ENCODE data around the gene AGAP3. TPM values are rescaled to one million over a fixed set of nuclear protein-coding genes. Genes with fewer than 3 reads are reported as not detected.

The AGAP3 gene
- total and polyA plus RNA-seq, 2 donors: 25.5 to 77.0 TPM

- DNase-seq (ENCODE audit: extremely low spot score): no peak
- whole genome bisulfite sequencing: 59% methylated on average over 33 of the region's 33 CpGs
These were observed 24.8 kb upstream of the AGAP3 start for GRCh38 chr7:151061213-151062110.

GRCh38 chr7:151062111-151062398 is 24.2 kb upstream of the AGAP3 start:
- Histone ChIP-seq H3K27ac (ENCODE audit: low read depth) (no peak overlapping the region), H3K36me3 (ENCODE audit: insufficient read depth) (peaks cover 5% of the 10 kb centered on the region), H3K4me3 (ENCODE audit: low read depth, low read length) (no peak overlapping the region), H3K4me1 (ENCODE audit: insufficient read depth) (no peaks in the 10 kb centered on the region)
- WGBS: 66% methylated on average over 11 of the region's 11 CpGs
- no peak for DNase-seq (ENCODE audit: extremely low spot score)

More at GRCh38 chr7:151061213-151062110, 24.8 kb upstream of the AGAP3 start:
- Histone ChIP-seq H3K27ac (ENCODE audit: low read depth) (no peak overlapping the region), H3K4me1 (ENCODE audit: insufficient read depth) (no peaks in the 10 kb centered on the region), H3K36me3 (ENCODE audit: insufficient read depth) (peaks cover 5% of the 10 kb centered on the region), H3K4me3 (ENCODE audit: low read depth, low read length) (no peak overlapping the region)

GRCh38 chr7:151062399-151063211 is 23.7 kb upstream of the AGAP3 start:
- H3K27ac ChIP-seq (ENCODE audit: low read depth): no peak overlapping the region
- H3K36me3 ChIP-seq (ENCODE audit: insufficient read depth): peaks cover 5% of the 10 kb centered on the region
- WGBS: 39% methylated on average over 43 of the region's 43 CpGs
- no peak for DNase-seq (ENCODE audit: extremely low spot score)
- no peak overlapping the region for H3K4me3 ChIP-seq (ENCODE audit: low read depth, low read length)
- no peaks in the 10 kb centered on the region for H3K4me1 ChIP-seq (ENCODE audit: insufficient read depth)

GRCh38 chr7:151063212-151063561 is 23.1 kb upstream of the AGAP3 start:
- Histone ChIP-seq H3K36me3 (ENCODE audit: insufficient read depth) (peaks cover 5% of the 10 kb centered on the region), H3K27ac (ENCODE audit: low read depth) (no peak overlapping the region), H3K4me3 (ENCODE audit: low read depth, low read length) (no peak overlapping the region), H3K4me1 (ENCODE audit: insufficient read depth) (no peaks in the 10 kb centered on the region)
- WGBS: 29% methylated on average over 11 of the region's 11 CpGs
- DNase-seq (ENCODE audit: extremely low spot score): no peak

GRCh38 chr7:151064454-151064853 is 21.8 kb upstream of the AGAP3 start:
- peaks cover 5% of the 10 kb centered on the region for H3K36me3 ChIP-seq (ENCODE audit: insufficient read depth)
- H3K4me1 ChIP-seq (ENCODE audit: insufficient read depth): no peaks in the 10 kb centered on the region
- DNase-seq (ENCODE audit: extremely low spot score): no peak
- H3K27ac ChIP-seq (ENCODE audit: low read depth): no peak overlapping the region
- 97% methylated on average over 18 of the region's 18 CpGs for WGBS
- H3K4me3 ChIP-seq (ENCODE audit: low read depth, low read length): no peak overlapping the region

- no peak overlapping the region for H3K27ac ChIP-seq (ENCODE audit: low read depth)
- no peaks in the 10 kb centered on the region for H3K4me1 ChIP-seq (ENCODE audit: insufficient read depth)
- H3K36me3 ChIP-seq (ENCODE audit: insufficient read depth): peaks cover 7% of the 10 kb centered on the region
- no peak for DNase-seq (ENCODE audit: extremely low spot score)
- no peak overlapping the region for H3K4me3 ChIP-seq (ENCODE audit: low read depth, low read length)
- 89% methylated on average over 6 of the region's 6 CpGs for WGBS
These were observed 21.3 kb upstream of the AGAP3 start for GRCh38 chr7:151064993-151065392.

GRCh38 chr7:151065516-151065915 is 20.8 kb upstream of the AGAP3 start:
- no peak for DNase-seq (ENCODE audit: extremely low spot score)
- H3K36me3 ChIP-seq (ENCODE audit: insufficient read depth): peaks cover 10% of the 10 kb centered on the region
- no peaks in the 10 kb centered on the region for H3K4me1 ChIP-seq (ENCODE audit: insufficient read depth)
- no peak overlapping the region for H3K4me3 ChIP-seq (ENCODE audit: low read depth, low read length)
- H3K27ac ChIP-seq (ENCODE audit: low read depth): no peak overlapping the region
- WGBS: 89% methylated on average over 14 of the region's 14 CpGs

- no peak overlapping the region for H3K27ac ChIP-seq (ENCODE audit: low read depth)
- H3K4me1 ChIP-seq (ENCODE audit: insufficient read depth): no peaks in the 10 kb centered on the region
- DNase-seq (ENCODE audit: extremely low spot score): no peak
- no peak overlapping the region for H3K4me3 ChIP-seq (ENCODE audit: low read depth, low read length)
- 90% methylated on average over 39 of the region's 39 CpGs for WGBS
- peaks cover 10% of the 10 kb centered on the region for H3K36me3 ChIP-seq (ENCODE audit: insufficient read depth)
These were observed 19.9 kb upstream of the AGAP3 start for GRCh38 chr7:151066273-151066974.

- Histone ChIP-seq H3K4me3 (ENCODE audit: low read depth, low read length) (no peak overlapping the region), H3K36me3 (ENCODE audit: insufficient read depth) (peaks cover 10% of the 10 kb centered on the region), H3K4me1 (ENCODE audit: insufficient read depth) (no peaks in the 10 kb centered on the region), H3K27ac (ENCODE audit: low read depth) (no peak overlapping the region)
- no peak for DNase-seq (ENCODE audit: extremely low spot score)
- WGBS: 79% methylated on average over 12 of the region's 12 CpGs
These were observed 18.1 kb upstream of the AGAP3 start for GRCh38 chr7:151068069-151068773.

- 87% methylated on average over 17 of the region's 17 CpGs for WGBS
- H3K36me3 ChIP-seq (ENCODE audit: insufficient read depth): peaks cover 8% of the 10 kb centered on the region
- no peak for DNase-seq (ENCODE audit: extremely low spot score)
- H3K4me1 ChIP-seq (ENCODE audit: insufficient read depth): no peaks in the 10 kb centered on the region
- no peak overlapping the region for H3K27ac ChIP-seq (ENCODE audit: low read depth)
- H3K4me3 ChIP-seq (ENCODE audit: low read depth, low read length): no peak overlapping the region
These were observed 16.3 kb upstream of the AGAP3 start for GRCh38 chr7:151069841-151070573.

- Histone ChIP-seq H3K27ac (ENCODE audit: low read depth) (no peak overlapping the region), H3K4me1 (ENCODE audit: insufficient read depth) (no peaks in the 10 kb centered on the region), H3K36me3 (ENCODE audit: insufficient read depth) (peaks cover 8% of the 10 kb centered on the region), H3K4me3 (ENCODE audit: low read depth, low read length) (no peak overlapping the region)
- DNase-seq (ENCODE audit: extremely low spot score): no peak
- 92% methylated on average over 15 of the region's 15 CpGs for WGBS
These were observed 15.7 kb upstream of the AGAP3 start for GRCh38 chr7:151070574-151070960.

GRCh38 chr7:151071032-151071866 is 15.0 kb upstream of the AGAP3 start:
- Histone ChIP-seq H3K4me1 (ENCODE audit: insufficient read depth) (no peaks in the 10 kb centered on the region), H3K36me3 (ENCODE audit: insufficient read depth) (peaks cover 8% of the 10 kb centered on the region), H3K4me3 (ENCODE audit: low read depth, low read length) (no peak overlapping the region), H3K27ac (ENCODE audit: low read depth) (no peak overlapping the region)
- 92% methylated on average over 39 of the region's 39 CpGs for WGBS
- no peak for DNase-seq (ENCODE audit: extremely low spot score)
